ENCODE data around the gene DCAF8. TPM values are rescaled to one million over a fixed set of nuclear protein-coding genes. Genes with fewer than 3 reads are reported as not detected.

Gene DCAF8
- total and polyA plus RNA-seq, 2 of the 4 experiments (the other 2 are of a cell fraction): 83.3 to 83.8 TPM

GRCh38 chr1:160285506-160285905 is 23.2 kb upstream of the DCAF8 start:
- no peak overlapping the region for H3K9ac ChIP-seq (ENCODE audit: low read depth, low read length)
- intact Hi-C loops (cut with micrococcal nuclease): loop anchor here (1.0 to 2.0 kb wide), 2 partner anchors 23 to 93 kb away; partner anchors contain the start of gene DCAF8
- no peak for DNase-seq
- H3K4me1 ChIP-seq (ENCODE audit: control insufficient read depth, insufficient read depth, low read length): peaks cover 3% of the 10 kb centered on the region; the same call in 1 of the 2 replicates
- ChIA-PET POLR2A (ENCODE audit: unreplicated experiment) (interaction anchor here (1.6 kb wide), 1 partner anchor 10 kb away, joined by 3 read pairs; no protein-coding TSS in a partner anchor), CTCF (interaction anchor here (0.7 to 0.9 kb wide), 2 partner anchors 29 to 200 kb away, joined by 3 to 4 read pairs; no protein-coding TSS in a partner anchor)
- dilution Hi-C loops (cut with HindIII; ENCODE audit: low sequenced_read_pairs, unreplicated experiment): no loop called here
- peaks cover 26% of the 10 kb centered on the region for H3K36me3 ChIP-seq (ENCODE audit: control insufficient read depth, insufficient read depth, low read length)
- no peaks in the 10 kb centered on the region for H3K9me3 ChIP-seq (ENCODE audit: control insufficient read depth, insufficient read depth, low read length)
- H4K5ac ChIP-seq (ENCODE audit: low read depth, low read length): no peak overlapping the region
- H4K91ac ChIP-seq (ENCODE audit: insufficient read depth, low read depth, low read length): no peak overlapping the region
- peaks cover 4% of the 10 kb centered on the region for H3K9me1 ChIP-seq (ENCODE audit: insufficient read depth, low read length)
- no peak overlapping the region for H3K18ac ChIP-seq (ENCODE audit: low read depth, low read length)
- in situ Hi-C loops (cut with MboI; ENCODE audit: low sequenced_read_pairs): no loop called here
- H2BK20ac ChIP-seq (ENCODE audit: low read depth, low read length): no peak overlapping the region
- H4K8ac ChIP-seq (ENCODE audit: low read depth in 2 of 2, low read length in 2 of 2): no peak overlapping the region
- BruUV-seq (replicated peaks): no TSS peak
- H2AK9ac ChIP-seq (replicated peaks; ENCODE audit: low read depth, low read length, poor library complexity): no peak overlapping the region
- no peak overlapping the region for H2AK5ac ChIP-seq (ENCODE audit: low read depth, low read length)
- H2BK5ac ChIP-seq (ENCODE audit: low read depth, low read length, poor library complexity, severe bottlenecking): no peak overlapping the region
- no peak overlapping the region for H3K14ac ChIP-seq (replicated peaks; ENCODE audit: low read depth, low read length)
- no peak overlapping the region for H3K4me2 ChIP-seq (ENCODE audit: low read depth, low read length)
- 87% methylated on average over 21 of the region's 23 CpGs; no CpG with 5 or more reads in 1 of the 2 experiments for WGBS, 2 experiments (ENCODE audit: extremely low coverage in 2 of 2, insufficient read length in 1 of 2)
- H3K27me3 ChIP-seq (ENCODE audit: control insufficient read depth, insufficient read depth, low read length): no peaks in the 10 kb centered on the region
- ATAC-seq (ENCODE audit: low read depth): no peak
- no peak overlapping the region for H2BK120ac ChIP-seq (ENCODE audit: low read depth, low read length)
- peaks cover 21 to 34% of the 10 kb centered on the region in 2 experiments for H3K79me1 ChIP-seq (ENCODE audit: low read depth in 1 of 2, low read length in 2 of 2)
- TF ChIP-seq MAZ (IDR thresholded peaks at IDR 0.05; ENCODE audit: borderline replicate concordance, low read depth, low read length) (no peak), CEBPB (IDR thresholded peaks at IDR 0.05; ENCODE audit: low read depth, low read length) (no peak)
- no peak overlapping the region for H3K4ac ChIP-seq (ENCODE audit: low read depth, low read length)
- no peak overlapping the region for H3K27ac ChIP-seq (ENCODE audit: insufficient read depth, low read length)
- no peak overlapping the region for H3K23ac ChIP-seq (ENCODE audit: low read depth, low read length)
- no peak overlapping the region for H2AFZ ChIP-seq (replicated peaks; ENCODE audit: low read length, poor library complexity)
- no peak overlapping the region for H3K56ac ChIP-seq (ENCODE audit: extremely low read depth, insufficient read depth, low read length)
- H2BK15ac ChIP-seq (ENCODE audit: low read depth, low read length): no peak overlapping the region
- H4K20me1 ChIP-seq (ENCODE audit: insufficient read depth, low read length): no peaks in the 10 kb centered on the region; the same call in 1 of the 2 replicates
- no peak overlapping the region for H3K4me3 ChIP-seq (ENCODE audit: insufficient read depth, low read depth, low read length)

Measured in IMR-90 (cell line).